ENCODE measurements around the gene GM2A.
"Not testable (repeated sequence)": the region's sequence is repeated elsewhere in the genome, so short reads cannot be mapped to it uniquely, and the experiment has no call there.

GM2A gene

DNA sequence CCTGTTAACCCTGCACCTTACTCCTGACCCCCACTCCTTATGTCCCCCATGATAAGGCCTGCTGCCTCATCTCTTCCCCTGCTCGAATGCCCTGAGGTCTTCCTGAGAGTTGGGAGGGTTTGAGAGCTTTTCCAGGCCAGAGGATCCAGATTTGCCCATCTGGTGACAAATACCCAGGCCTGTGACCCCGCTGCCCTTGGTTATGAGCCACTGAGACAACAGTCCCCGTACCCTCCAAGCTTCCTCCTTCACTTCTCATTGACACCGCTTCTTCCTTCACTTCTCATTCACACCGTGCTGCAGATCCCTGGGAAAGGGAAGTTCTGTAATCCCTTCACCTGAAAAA, 593 bp downstream of the GM2A start:
- no peak for DNase-seq (ENCODE audit: low read depth)

DNA sequence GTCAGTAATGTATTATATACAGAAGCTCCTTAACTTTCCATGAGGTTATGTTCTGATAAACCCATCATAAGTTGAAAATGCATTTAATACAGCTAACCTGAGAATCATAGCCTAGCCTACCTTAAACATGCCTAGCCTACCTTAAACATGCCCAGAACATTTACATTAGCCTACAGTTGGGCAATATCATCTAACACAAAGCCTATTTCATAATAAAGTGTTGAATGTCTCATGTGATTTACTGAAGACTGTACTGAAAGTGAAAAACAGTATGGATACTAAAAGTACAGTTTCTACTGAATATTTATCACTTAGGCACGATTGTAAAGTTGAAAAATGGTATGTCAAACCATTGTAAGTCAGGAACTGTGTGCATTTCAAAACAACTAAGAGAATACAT, 1.6 kb downstream of the GM2A start:
- DNase-seq (ENCODE audit: low read depth): no peak

DNA sequence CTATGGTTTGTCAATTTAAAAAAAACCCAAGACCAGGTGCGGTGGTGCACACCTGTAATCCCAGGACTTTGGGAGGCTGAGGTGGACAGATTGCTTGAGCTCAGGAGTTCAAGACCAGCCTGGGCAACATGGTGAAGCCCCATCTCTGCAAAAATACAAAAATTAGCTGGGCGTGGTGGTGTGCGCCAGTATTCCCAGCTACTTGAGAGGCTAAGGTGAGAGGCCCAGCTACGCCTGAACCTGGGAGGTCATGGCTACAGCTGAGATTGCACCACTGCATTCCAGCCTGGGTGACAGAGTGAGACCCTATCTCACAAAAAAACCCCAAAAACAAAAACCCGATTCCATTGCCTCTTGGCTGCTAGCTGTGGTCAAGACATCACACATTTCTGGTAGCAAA, 2.0 kb downstream of the GM2A start:
- DNase-seq (ENCODE audit: low read depth): not testable (repeated sequence)

DNA sequence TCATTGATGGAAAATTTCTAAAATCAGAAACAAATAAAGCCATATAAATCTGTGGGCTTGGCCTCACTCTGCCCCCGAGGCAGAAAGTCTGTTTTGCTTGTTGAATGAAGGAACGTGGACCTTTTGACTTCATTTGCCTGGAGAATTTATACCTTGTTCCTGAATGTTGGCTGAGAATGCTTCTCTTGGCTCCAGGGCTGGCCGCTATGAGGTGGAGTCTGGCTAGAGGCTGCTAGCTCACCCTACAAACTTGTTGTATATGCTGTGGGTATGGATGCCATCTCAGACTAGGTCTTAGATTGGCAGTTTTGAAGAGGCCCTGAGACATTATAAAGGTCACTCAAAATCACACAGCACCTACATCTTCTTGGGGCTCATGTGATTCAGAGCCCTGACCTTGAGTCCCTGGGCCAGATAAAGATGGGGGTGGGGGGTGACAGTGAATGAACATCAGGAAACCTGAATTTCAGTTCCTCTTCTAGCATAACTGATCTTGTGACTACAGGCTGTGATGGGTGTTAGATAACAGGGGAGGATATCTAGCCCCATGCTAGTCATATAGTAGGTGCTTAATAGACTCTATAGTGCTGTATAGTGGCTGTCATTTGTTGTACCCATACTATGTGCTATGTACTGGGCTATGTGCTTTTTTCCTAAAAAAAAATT, 2.8 kb downstream of the GM2A start:
- DNase-seq (ENCODE audit: low read depth): no peak

DNA sequence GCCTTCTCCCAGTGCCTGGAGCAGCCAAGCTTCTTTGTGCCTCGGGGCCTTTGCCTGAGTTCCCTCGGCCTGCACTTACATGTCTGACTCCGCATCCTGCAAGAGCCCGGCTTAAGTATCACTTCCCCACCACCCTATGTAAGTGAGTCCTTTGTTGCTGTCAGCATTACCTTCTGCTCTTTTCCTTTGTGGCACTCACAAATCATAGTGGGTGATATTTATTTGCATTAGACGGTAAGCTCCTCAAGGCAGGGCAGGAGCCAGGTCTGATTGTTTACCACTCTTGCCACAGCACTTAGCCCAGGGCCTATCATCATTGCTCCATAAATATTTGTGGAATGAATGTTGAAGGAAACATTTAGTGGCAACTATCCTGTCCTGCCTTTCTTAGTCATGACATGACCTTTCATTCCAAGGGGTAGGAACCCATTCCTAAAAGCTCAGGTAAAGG, 4.8 kb downstream of the GM2A start:
- no peak for DNase-seq (ENCODE audit: low read depth)

DNA sequence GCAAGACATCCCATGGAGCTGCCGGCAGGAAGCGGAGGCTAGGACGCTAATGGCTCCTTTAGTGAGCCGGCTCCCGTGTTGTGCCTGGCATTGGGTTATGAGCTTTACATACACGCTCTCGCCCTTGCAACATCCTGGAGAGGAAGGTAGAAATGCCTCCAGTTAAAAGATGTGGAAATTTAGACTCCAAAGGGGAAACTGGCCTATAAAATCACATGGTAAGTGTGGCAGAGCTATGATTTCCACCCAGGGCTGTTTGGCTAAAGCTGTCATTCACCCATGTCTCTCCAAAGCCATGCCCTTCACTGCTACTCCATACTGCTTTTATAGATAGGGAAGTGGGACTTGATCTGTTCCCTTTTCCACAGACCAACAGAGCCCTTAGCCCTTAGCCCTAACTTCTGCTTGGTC, 5.2 kb downstream of the GM2A start:
- DNase-seq (ENCODE audit: low read depth): no peak

DNA sequence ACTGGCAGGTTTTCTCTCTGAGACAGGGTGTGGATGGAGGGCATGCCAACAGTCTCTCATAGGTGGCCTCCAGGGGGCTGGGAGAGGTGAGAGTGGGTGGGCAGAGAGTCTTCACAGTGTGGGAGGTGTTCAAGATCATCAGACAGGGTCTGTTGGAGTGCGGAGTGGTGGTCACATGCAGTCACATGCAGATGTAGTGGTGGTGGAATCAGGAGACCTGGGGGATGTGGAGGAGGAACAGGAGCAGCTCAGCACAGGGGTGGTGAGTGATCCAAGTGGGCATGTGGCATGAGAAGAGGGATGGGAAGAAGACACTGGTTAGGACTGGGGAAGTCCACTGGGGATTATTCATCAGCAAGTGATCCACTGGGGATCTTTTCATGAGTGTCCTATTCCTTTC, 5.8 kb downstream of the GM2A start:
- DNase-seq (ENCODE audit: low read depth): no peak

DNA sequence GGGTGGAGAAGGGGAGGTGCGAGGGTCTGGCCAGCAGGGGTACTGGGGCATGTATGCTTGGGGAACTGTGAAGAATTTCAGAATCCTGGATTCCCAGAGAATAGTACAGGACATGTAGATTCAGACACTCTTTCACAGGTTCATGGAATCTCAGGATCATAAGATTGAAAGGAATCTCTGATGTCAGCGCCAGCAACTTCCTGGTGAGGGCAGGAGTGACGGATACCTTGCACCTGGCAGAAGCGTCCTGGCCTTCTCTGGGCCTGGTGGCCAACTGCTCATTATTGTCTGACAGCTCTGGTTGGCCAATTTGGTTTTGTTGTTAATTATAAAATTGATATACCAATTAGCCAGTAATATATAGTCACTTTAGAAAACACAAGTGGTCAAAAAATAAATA, 6.9 kb downstream of the GM2A start:
- DNase-seq (ENCODE audit: low read depth): no peak

DNA sequence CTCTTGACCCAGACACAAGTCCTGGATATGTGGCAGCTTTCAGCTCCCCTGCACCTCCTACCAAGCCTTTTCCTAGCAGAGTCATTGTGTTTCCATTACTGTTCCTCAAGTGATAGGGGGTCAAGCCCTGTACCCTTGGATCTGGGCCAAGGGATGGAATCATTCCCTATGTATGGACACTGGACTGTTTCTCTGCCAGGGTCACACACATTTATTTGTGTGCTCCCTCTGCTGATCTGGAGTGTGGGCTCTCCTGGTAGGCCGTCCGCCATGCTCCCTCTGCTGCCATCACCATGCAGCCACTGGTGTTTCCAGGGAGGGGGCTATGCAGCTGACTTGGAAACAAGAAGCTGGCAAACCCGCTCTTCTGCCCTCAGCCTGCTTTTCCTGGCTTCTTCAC, 9.5 kb downstream of the GM2A start:
- no peak for DNase-seq (ENCODE audit: low read depth)

DNA sequence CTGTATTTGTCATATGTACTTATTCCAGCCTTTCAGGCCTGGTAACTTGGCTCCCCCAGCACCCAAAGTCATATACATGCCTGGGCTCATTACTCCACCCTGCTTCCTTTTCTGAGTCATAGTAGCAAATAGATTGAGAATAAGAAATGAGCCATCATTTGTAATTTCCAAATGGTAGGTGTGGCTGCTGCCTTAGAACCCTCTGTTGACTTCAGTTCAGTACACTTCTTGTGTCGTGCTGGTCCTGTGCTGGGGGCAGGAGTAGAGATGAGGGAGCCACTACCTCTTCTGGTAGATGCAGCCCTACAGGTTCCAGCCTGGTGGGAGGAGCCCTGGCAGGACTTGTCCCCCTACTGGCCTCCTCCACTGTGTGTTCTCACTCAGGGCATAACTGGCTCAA, 11.1 kb downstream of the GM2A start:
- no peak for DNase-seq (ENCODE audit: low read depth)

DNA sequence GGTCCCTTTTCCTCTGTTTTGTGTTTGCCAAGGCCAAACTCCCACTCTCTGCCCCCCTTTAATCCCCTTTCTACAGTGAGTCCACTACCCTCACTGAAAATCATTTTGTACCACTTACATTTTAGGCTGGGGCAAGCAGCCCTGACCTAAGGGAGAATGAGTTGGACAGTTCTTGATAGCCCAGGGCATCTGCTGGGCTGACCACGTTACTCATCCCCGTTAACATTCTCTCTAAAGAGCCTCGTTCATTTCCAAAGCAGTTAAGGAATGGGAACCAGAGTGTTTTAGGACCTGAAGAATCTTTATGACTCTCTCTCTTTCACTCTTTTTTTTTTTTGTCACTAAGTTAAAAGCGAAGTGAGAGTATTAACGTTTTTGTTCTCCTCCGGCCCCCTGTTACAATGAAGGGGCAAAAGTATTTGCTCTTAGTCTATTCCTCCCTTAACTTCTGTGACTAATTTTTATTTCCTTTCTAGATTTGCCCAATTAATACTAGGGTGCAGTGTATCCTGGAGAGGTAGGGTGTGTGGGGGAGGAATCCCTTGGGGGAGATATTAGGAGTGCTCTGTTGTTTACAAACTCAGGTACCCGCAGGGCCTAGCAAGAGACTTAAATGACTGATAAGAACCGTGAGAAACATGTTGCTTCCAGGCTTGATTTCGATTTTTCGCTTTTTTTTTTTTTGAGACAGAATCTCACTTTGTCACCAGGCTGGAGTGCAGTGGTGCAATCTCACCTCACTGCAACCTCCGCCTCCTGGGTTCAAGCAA, 14.7 kb downstream of the GM2A start:
- DNase-seq (ENCODE audit: low read depth): no peak

DNA sequence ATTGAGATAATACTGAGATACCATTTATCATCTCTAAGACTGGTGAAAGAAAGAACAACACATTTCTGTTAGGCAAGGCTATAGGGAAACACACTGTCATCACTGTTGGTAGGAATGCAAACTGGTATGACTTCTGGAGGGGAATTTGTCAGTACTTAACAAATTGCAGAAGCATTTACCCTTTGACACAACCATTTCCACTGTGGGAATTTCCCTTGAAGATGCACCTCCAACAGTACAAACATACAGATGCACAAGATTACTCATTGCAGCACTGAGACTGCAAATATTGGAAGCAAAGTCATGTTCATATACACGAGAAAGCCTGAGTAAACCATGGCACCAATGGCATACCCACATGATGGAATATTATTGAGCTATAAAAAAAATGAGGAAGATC, 17.6 kb downstream of the GM2A start:
- DNase-seq (ENCODE audit: low read depth): no peak

DNA sequence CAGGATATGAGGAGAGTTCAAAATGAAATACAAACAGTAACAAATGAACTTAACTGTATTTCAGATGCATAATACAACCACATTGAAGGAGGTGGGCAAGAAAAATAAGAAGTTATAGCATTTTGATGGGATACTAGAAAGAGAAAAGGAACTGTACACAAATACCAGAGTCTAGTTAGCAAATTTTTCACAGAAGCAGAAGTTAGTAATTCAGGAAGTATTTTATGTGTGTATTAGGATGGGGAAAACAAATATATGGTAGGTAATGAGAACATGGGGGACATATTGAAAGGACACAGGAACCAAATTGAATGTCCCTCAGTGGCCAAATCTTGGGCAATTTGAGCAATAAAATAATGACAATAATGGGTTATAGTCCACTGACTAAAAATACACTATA, 18.4 kb downstream of the GM2A start:
- DNase-seq (ENCODE audit: low read depth): no peak

DNA sequence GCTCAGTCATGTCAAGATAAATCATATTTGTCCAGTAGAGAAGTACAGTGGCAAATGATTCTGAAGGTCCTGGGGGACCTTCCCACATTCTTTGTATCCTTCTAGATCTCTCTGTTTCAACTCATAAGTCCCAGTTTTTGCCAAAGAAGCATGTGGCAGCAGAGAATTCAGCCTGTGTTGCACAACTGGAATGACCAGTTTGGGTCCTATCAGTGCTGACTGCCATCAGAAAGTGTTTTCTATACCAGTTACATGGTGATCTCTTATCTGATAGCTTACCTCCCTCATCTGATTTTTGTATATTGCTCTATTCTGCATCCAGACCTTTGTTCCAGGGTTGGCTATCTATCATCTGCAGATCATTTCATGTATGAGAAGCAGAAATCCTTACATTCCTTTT, 21.7 kb downstream of the GM2A start:
- DNase-seq (ENCODE audit: low read depth): no peak

DNA sequence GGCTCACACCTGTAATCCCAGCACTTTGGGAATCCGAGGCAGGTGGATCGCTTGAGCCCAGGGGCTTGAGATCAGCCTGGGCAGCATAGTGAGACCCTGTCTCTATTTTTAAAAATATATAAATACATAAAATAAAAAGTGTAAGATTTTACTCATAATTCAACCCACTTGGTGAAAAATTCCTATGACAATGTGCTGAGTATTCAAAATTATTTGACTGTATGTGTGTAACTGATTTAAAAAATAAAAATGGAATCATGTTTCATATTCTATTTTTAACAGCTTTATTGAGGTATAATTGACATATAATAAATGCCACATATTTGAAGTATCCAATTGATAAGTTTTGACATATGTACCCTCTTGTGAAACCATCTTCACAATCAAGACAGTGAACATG, 22.8 kb downstream of the GM2A start:
- DNase-seq (ENCODE audit: low read depth): no peak

DNA sequence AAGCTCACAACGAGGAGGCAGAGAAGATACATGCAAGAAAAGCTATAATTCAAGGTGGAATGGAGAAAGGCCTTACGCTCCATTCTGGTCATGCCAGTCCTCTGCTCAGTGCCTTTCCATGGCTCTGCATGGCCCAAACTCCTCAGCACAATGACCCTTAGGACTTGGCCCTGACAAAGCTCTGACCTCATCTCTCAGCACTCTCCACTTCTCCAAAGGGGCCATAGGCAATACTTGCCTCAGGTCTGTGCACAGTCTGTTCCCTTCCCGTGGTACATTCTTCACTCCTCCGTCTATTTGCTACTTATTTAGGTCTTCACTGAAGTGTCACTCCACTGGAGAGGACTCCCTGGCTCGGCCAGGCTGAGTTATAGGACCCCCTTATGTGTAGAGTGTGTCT, 25.9 kb downstream of the GM2A start:
- DNase-seq (ENCODE audit: low read depth): no peak

DNA sequence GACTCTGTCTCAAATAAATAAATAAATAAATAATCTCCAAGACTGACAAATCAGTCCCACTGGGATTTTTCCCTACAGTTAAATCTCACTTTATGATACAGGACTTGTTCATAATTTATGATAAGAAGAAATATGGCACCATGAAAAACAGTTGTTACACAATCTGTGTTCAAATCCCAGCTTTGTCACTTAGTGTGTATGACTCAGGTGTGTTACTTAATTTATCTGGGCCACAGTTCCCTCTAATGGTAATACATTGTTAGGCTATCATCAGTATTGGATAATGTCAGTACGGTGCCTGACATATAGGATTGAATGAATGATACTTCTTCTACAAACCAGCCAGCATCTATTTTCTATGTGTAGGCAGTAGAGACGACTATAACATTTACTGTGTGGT, 27.5 kb downstream of the GM2A start:
- no peak for DNase-seq (ENCODE audit: low read depth)

DNA sequence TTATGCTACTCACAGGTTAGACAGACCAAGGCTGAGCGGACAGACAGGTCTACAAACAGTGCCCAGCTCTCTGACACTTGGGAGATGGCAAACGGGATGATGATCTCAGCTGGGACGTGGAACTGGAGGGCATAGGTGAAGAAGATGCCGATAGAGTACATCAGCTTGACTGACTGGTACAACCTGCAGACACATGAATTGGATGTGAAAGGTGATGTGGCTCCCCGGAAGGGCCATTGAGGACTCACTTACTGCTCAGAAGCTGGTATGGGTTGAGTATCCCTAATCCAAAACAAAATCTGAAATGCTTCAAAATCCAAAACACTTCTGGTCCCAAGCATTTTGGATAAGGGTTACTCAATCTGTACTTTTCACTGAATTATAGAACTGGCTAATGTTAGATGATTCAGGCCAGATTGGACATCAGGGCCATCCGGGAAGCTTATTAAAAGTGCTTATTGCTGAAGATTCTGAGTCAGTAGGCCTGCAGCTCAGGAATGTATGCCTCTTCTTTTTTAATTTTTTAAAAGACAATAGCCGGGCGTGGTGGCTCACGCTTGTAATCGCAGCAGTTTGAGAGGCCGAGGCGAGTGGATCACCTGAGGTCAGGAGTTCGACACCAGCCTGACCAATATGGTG, 28.1 kb downstream of the GM2A start:
- no peak for DNase-seq (ENCODE audit: low read depth)

DNA sequence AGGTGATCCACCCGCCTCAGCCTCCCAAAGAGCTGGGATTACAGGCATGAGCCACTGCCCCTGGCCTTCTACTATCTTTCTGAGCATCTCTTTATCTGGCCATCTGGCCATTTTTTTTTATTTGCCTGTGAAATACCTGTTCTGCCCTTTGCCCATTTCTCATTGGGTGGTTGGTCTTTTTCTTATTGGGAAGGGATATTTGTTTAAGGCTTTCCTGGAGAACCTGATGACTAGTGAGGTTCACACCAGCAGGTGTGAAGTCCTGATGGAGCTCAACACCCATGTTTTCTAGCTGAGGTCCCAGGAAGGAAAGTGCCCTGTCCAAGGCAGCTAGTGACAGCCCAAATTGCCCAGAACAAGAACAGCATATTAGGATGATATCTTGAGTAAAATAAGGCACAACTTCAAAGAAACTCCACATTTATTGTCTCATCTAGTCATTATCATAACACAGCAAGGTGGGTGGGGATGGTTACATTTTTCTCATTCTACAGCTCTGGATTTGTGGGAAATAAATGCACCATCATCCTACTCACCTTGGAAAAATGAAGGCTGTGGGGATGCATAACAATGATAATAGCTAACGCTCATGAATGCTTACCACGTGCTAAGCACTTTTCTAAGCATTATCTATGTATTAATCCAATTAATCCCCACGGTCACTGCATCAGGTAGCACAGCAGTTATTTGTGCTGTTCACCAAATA, 30.3 kb downstream of the GM2A start:
- no peak for DNase-seq (ENCODE audit: low read depth)

DNA sequence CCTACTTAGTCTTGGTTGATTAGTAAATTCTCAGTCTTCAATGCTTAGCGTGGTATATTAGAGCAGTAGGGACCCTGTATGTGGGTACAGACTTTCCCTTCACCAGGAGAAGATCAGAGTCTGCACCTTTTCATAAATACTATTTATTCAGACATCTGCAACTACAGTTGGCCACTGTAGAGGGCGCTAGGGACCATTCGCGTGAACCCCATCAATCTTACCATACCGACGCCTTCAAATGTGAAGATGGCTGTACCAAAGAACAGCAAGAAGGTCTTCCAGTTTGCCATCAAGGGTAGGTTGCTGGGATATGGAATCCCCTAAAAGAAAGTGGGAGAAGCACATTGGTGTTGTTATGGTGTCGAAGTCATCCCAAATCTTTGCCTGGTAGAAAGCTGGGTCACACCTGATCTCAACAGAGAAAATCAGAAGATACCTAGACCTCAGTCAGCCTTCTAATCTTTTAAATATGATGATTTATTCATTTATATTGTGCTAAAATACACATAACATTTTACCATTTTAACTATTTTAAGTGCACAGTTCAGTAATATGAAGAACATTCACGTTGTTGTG, 31.5 kb downstream of the GM2A start:
- DNase-seq (ENCODE audit: low read depth): no peak

DNA sequence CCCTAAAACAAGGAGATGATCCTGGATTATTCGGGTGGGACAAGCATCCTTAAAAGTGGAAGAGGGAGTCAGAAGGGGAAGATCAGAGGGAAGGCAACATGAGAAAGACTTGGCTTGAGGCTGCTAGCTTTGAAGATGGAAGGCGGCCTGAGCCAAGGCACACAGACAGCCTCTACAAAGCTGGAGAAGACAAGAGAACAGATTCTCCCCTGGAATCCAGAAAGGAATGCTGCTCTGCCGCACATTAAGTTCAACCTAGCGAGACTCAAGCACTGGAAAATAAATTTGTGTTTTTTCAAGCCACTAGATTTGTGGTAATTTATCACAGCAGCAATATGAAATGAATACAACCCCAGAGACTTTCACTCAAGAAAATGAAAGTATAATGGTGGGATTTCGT, 32.7 kb downstream of the GM2A start:
- no peak for DNase-seq (ENCODE audit: low read depth)

DNA sequence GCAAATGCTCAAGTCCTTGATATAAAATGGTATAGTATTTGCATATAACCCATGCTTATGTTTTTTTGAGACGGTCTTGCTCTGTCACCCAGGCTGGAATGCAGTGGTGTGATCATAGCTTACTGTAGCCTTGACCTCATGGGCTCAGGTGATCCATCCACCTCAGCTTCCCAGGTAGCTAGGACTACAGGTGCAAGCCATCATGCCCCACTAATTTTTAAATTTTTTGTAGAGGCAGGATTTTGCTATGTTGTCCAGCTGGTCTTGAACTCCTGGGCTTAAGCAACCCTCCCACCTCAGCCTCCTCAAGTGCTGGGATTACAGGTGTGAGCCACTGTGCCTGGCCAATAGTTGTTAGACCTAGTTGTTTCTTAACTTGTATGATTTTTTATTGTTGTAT, 33.3 kb downstream of the GM2A start:
- DNase-seq (ENCODE audit: low read depth): no peak

DNA sequence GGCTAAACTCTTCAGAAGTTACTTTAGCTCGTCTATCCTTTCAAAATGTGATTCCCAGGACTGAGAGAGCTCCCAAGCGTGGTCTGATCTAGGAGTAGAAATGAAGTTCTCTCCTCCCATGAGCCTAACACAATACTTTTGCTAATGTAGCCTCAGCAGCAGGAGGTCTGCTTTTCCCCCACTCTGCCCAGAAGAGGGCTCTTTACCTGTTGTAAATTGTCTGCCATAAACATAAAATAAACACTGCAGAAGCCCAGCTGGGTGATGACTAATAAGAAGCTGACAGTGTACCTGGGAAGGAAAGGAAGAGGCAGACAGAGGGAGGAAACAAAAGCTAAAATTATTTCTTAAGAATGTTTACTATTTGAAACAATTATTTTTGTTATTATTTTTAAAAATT, 35.2 kb downstream of the GM2A start:
- no peak for DNase-seq (ENCODE audit: low read depth)

All from stimulated activated CD8-positive, alpha-beta memory T cell treated with anti-CD3 and anti-CD28 coated beads, Interleukin-15, amount 100 ng/mL, for 1 hour (primary cell).